MV-4-11 (cell line): ENCODE results near the gene STX3.
"Not testable (repeated sequence)": the region's sequence is repeated elsewhere in the genome, so short reads cannot be mapped to it uniquely, and the experiment has no call there.

ENCODE experiments used
- DNase-seq: peaks from one replicate; lab custom pipeline; 2025; lab: John Stamatoyannopoulos, UW

Gene STX3

GRCh38 chr11:59758401-59759037 is 3.3 kb downstream of the STX3 start:
- DNase-seq: no peak

- no peak for DNase-seq
These were observed 4.7 kb downstream of the STX3 start for GRCh38 chr11:59759900-59760299.

GRCh38 chr11:59760771-59761170 is 5.6 kb downstream of the STX3 start:
- no peak for DNase-seq

GRCh38 chr11:59761993-59762392 is 6.8 kb downstream of the STX3 start:
- DNase-seq: no peak

GRCh38 chr11:59765068-59765735 is 10.0 kb downstream of the STX3 start:
- DNase-seq: peak; percentile 68

GRCh38 chr11:59766542-59767224 is 11.5 kb downstream of the STX3 start:
- no peak for DNase-seq

GRCh38 chr11:59767225-59767611 is 12.0 kb downstream of the STX3 start:
- peak; percentile 22 for DNase-seq

GRCh38 chr11:59769111-59769510 is 13.9 kb downstream of the STX3 start:
- DNase-seq: no peak

GRCh38 chr11:59769828-59770227 is 14.7 kb downstream of the STX3 start:
- no peak for DNase-seq

GRCh38 chr11:59770319-59770718 is 15.1 kb downstream of the STX3 start:
- no peak for DNase-seq

GRCh38 chr11:59770869-59771268 is 15.7 kb downstream of the STX3 start:
- DNase-seq: no peak

- peak; percentile 39 for DNase-seq
These were observed 16.4 kb downstream of the STX3 start for GRCh38 chr11:59771605-59772004.

GRCh38 chr11:59773083-59773440 is 17.9 kb downstream of the STX3 start:
- no peak for DNase-seq

GRCh38 chr11:59776210-59777066 is 21.3 kb downstream of the STX3 start:
- no peak for DNase-seq

GRCh38 chr11:59777104-59777503 is 21.9 kb downstream of the STX3 start:
- no peak for DNase-seq

GRCh38 chr11:59778122-59778521 is 22.9 kb downstream of the STX3 start:
- DNase-seq: no peak

- no peak for DNase-seq
These were observed 24.3 kb downstream of the STX3 start for GRCh38 chr11:59779487-59779886.

GRCh38 chr11:59782080-59782479 is 26.9 kb downstream of the STX3 start:
- no peak for DNase-seq

GRCh38 chr11:59783632-59784090 is 28.5 kb downstream of the STX3 start:
- DNase-seq: no peak

GRCh38 chr11:59784441-59784840 is 29.3 kb downstream of the STX3 start:
- DNase-seq: not testable (repeated sequence)

GRCh38 chr11:59785818-59786217 is 30.6 kb downstream of the STX3 start:
- no peak for DNase-seq

GRCh38 chr11:59787255-59787588 is 32.0 kb downstream of the STX3 start:
- no peak for DNase-seq

GRCh38 chr11:59787816-59788215 is 32.6 kb downstream of the STX3 start:
- no peak for DNase-seq
